Neural cell (in vitro differentiated cells): ENCODE measurements around the gene NOL3.

ENCODE experiments used
- EP300 ChIP-seq: fragments of 450-650 bp; conservative IDR thresholded peaks from 2 replicates; pipeline ENCODE4 v1.6.1; 2014; ENCODE audit warnings: antibody characterized with exemption, mild to moderate bottlenecking, moderate library complexity; ENCODE audit not compliant: poor library complexity, severe bottlenecking
- EZH2 ChIP-seq: fragments of 200-600, 300-800 bp; shearing (Covaris generic), sonication (generic); IDR thresholded peaks from 2 replicates; pipeline ENCODE4 v1.6.1; 2014; ENCODE audit warnings: antibody characterized with exemption, low read length, borderline replicate concordance, mild to moderate bottlenecking; ENCODE audit not compliant: insufficient read depth, poor library complexity, severe bottlenecking
- POLR2AphosphoS5 ChIP-seq: IDR thresholded peaks from 2 replicates; pipeline ENCODE4 v1.6.1; 2012
- RAD21 ChIP-seq: fragments of 450-650 bp; conservative IDR thresholded peaks from 2 replicates; pipeline ENCODE4 v1.6.1; 2014; ENCODE audit warnings: antibody characterized with exemption, mild to moderate bottlenecking, moderate library complexity
- TAF1 ChIP-seq: IDR thresholded peaks from 2 replicates; pipeline ENCODE4 v1.6.1; 2012; ENCODE audit warnings: low read depth
- TF ChIP-seq, protein P1 (sequence below): fragments of 450-650 bp; IDR thresholded peaks from 2 replicates; pipeline ENCODE4 v1.5.1; 2014; ENCODE audit warnings: antibody characterized with exemption, mild to moderate bottlenecking, moderate library complexity; ENCODE audit not compliant: poor library complexity, severe bottlenecking
- TF ChIP-seq, protein P2 (sequence below): IDR thresholded peaks from 2 replicates; pipeline ENCODE4 v1.6.1; 2012; ENCODE audit warnings: borderline replicate concordance

- TF ChIP-seq RAD21: no peak
- no peak for TF ChIP-seq EP300
- peak; percentile 18 for TF ChIP-seq POLR2AphosphoS5
- TF ChIP-seq, protein P1, sequence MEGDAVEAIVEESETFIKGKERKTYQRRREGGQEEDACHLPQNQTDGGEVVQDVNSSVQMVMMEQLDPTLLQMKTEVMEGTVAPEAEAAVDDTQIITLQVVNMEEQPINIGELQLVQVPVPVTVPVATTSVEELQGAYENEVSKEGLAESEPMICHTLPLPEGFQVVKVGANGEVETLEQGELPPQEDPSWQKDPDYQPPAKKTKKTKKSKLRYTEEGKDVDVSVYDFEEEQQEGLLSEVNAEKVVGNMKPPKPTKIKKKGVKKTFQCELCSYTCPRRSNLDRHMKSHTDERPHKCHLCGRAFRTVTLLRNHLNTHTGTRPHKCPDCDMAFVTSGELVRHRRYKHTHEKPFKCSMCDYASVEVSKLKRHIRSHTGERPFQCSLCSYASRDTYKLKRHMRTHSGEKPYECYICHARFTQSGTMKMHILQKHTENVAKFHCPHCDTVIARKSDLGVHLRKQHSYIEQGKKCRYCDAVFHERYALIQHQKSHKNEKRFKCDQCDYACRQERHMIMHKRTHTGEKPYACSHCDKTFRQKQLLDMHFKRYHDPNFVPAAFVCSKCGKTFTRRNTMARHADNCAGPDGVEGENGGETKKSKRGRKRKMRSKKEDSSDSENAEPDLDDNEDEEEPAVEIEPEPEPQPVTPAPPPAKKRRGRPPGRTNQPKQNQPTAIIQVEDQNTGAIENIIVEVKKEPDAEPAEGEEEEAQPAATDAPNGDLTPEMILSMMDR: no peak
- no peak for TF ChIP-seq TAF1
- no peak for TF ChIP-seq EZH2
- TF ChIP-seq, protein P2, sequence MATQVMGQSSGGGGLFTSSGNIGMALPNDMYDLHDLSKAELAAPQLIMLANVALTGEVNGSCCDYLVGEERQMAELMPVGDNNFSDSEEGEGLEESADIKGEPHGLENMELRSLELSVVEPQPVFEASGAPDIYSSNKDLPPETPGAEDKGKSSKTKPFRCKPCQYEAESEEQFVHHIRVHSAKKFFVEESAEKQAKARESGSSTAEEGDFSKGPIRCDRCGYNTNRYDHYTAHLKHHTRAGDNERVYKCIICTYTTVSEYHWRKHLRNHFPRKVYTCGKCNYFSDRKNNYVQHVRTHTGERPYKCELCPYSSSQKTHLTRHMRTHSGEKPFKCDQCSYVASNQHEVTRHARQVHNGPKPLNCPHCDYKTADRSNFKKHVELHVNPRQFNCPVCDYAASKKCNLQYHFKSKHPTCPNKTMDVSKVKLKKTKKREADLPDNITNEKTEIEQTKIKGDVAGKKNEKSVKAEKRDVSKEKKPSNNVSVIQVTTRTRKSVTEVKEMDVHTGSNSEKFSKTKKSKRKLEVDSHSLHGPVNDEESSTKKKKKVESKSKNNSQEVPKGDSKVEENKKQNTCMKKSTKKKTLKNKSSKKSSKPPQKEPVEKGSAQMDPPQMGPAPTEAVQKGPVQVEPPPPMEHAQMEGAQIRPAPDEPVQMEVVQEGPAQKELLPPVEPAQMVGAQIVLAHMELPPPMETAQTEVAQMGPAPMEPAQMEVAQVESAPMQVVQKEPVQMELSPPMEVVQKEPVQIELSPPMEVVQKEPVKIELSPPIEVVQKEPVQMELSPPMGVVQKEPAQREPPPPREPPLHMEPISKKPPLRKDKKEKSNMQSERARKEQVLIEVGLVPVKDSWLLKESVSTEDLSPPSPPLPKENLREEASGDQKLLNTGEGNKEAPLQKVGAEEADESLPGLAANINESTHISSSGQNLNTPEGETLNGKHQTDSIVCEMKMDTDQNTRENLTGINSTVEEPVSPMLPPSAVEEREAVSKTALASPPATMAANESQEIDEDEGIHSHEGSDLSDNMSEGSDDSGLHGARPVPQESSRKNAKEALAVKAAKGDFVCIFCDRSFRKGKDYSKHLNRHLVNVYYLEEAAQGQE: no peak
Observed at GRCh38 chr16:67177743-67178699, 7.7 kb downstream of the NOL3 start.
